ENCODE data around the gene SYCE1L. TPM values are rescaled to one million over a fixed set of nuclear protein-coding genes. Genes with fewer than 3 reads are reported as not detected.
A peak's percentile ranks its signal among the peaks of the same experiment; 100 is the strongest.

The SYCE1L gene
- total RNA-seq, 1 experiment from 2014 or later = 9.9 TPM

DNA sequence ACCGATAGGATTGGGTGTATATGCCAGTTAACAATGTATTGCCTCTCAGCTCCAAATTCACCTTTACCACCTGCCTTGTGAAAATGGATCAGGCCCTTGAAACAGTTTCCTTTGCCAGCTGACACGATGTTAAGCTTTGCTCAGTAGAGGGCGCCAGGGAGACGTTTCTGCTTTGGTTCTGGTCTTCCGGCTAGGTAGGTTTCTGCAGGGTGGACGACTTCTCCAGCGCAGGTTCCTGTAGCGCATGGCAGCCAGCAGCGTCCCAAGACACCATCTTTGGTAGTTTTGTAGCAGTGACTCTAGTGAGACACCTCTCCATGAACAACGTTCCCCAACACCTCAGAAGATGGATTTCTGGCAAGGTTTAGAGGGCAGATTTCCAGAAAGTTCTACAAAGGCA lies 24.0 kb downstream of the SYCE1L start:
- no peak overlapping the region for H3K14ac ChIP-seq (ENCODE audit: insufficient read depth, low read length)
- Mint-ChIP-seq H3K27me3 (ENCODE audit: low read depth) (peaks cover 2% of the 10 kb centered on the region; the same call in 1 of the 2 replicates), H3K4me1 (peaks cover 14 to 18% of the 10 kb centered on the region in 2 experiments), H3K9me3 (no peaks in the 10 kb centered on the region), H3K27ac (no peak overlapping the region), H3K36me3 (ENCODE audit: insufficient read depth in 1 of 3, low read depth in 3 of 3) (peaks cover 0 to 7% (median 0%) of the 10 kb centered on the region in 3 experiments; a peak in 2 of 7 replicates), H3K4me3 (no peak overlapping the region)
- H2BK5ac ChIP-seq (ENCODE audit: insufficient read length, low read length) = no peak overlapping the region
- H3K4me1 ChIP-seq (ENCODE audit: insufficient read depth, low read length) = no peaks in the 10 kb centered on the region; the same call in 1 of the 2 replicates
- no peak overlapping the region for H4K5ac ChIP-seq (ENCODE audit: insufficient read length, low read depth, low read length)
- no peak overlapping the region for H3K4ac ChIP-seq (ENCODE audit: low read depth, low read length)
- H3K79me1 ChIP-seq (ENCODE audit: insufficient read depth, low read depth, low read length, poor library complexity, severe bottlenecking) = no peaks in the 10 kb centered on the region
- no peaks in the 10 kb centered on the region for H3K23me2 ChIP-seq (ENCODE audit: insufficient read length, low read depth, low read length, poor library complexity, severe bottlenecking)
- no peak overlapping the region for H2BK12ac ChIP-seq (ENCODE audit: insufficient read length, low read depth, low read length)
- no peak overlapping the region for H2AFZ ChIP-seq (ENCODE audit: low read length)
- peak; percentile 77 for DNase-seq
- H3K4me2 ChIP-seq (ENCODE audit: insufficient read depth, insufficient read length, low read length) = no peak overlapping the region
- H3K18ac ChIP-seq (ENCODE audit: insufficient read length, low read depth, low read length) = no peak overlapping the region
- no peak overlapping the region for H2BK20ac ChIP-seq (ENCODE audit: low read depth, low read length, poor library complexity, severe bottlenecking)
- H4K8ac ChIP-seq (replicated peaks; ENCODE audit: insufficient read length, low read depth, low read length) = no peak overlapping the region
- no peak overlapping the region for H2BK120ac ChIP-seq (ENCODE audit: low read depth, low read length, poor library complexity, severe bottlenecking)
- H4K20me1 ChIP-seq (ENCODE audit: control insufficient read depth, insufficient read depth, insufficient read length) = no peaks in the 10 kb centered on the region
- no peak overlapping the region for H3K9ac ChIP-seq (ENCODE audit: extremely low read depth, insufficient read length, low read length)
- no CpG with 5 or more reads among the region's 10 CpGs for WGBS (ENCODE audit: extremely low coverage, insufficient read length, low lambda C conversion rate)
- no peak overlapping the region for H3T11ph ChIP-seq (ENCODE audit: low read length)
- no peaks in the 10 kb centered on the region for H3K79me2 ChIP-seq (ENCODE audit: insufficient read depth, low read length)
- H2BK15ac ChIP-seq (ENCODE audit: low read depth, low read length) = no peak overlapping the region
- no peak overlapping the region for H4K91ac ChIP-seq (ENCODE audit: insufficient read length, low read depth, low read length)
- no peaks in the 10 kb centered on the region for H3K9me3 ChIP-seq (ENCODE audit: control insufficient read depth, low read depth, low read length)
- TF ChIP-seq, protein P1, sequence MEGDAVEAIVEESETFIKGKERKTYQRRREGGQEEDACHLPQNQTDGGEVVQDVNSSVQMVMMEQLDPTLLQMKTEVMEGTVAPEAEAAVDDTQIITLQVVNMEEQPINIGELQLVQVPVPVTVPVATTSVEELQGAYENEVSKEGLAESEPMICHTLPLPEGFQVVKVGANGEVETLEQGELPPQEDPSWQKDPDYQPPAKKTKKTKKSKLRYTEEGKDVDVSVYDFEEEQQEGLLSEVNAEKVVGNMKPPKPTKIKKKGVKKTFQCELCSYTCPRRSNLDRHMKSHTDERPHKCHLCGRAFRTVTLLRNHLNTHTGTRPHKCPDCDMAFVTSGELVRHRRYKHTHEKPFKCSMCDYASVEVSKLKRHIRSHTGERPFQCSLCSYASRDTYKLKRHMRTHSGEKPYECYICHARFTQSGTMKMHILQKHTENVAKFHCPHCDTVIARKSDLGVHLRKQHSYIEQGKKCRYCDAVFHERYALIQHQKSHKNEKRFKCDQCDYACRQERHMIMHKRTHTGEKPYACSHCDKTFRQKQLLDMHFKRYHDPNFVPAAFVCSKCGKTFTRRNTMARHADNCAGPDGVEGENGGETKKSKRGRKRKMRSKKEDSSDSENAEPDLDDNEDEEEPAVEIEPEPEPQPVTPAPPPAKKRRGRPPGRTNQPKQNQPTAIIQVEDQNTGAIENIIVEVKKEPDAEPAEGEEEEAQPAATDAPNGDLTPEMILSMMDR (conservative IDR thresholded peaks at IDR 0.05) = peak; percentile 75
- no peak overlapping the region for H2AK5ac ChIP-seq (ENCODE audit: insufficient read length, low read length)
- H3K23ac ChIP-seq (ENCODE audit: insufficient read length, low read depth, low read length) = no peak overlapping the region
- no peak overlapping the region for H3K27ac ChIP-seq (ENCODE audit: insufficient read length, low read depth, low read length)
- no peak overlapping the region for H3K56ac ChIP-seq (ENCODE audit: insufficient read length, low read depth, low read length)
- H3K27me3 ChIP-seq (ENCODE audit: insufficient read depth, low read length) = no peaks in the 10 kb centered on the region

Data from H9 (cell line).